Measurements from ENCODE around the gene FOXK1. TPM values are rescaled to one million over a fixed set of nuclear protein-coding genes. Genes with fewer than 3 reads are reported as not detected.

The FOXK1 gene
- total and polyA plus RNA-seq, 9 of the 15 experiments (the other 6 are each of a cell fraction or from before 2014, with no cell fraction given): 0.32 to 45.5 (median 8.1) TPM

- BruUV-seq (replicated peaks): no TSS peak
- no peak for FAIRE-seq
These were observed 101.2 kb downstream of the FOXK1 start for GRCh38 chr7:4783292-4783652.

GRCh38 chr7:4783762-4784351 lies 101.8 kb downstream of the FOXK1 start:
- FAIRE-seq (no peak), ATAC-seq (no peak), DNase-seq (ENCODE audit: extremely low read depth in 1 of 4, low spot score in 3 of 4) (no peak)
- Histone ChIP-seq H3K9me3 (replicated peaks; ENCODE audit: control insufficient read depth, insufficient read depth, low read depth, low read length) (no peaks in the 10 kb centered on the region), H2AFZ (ENCODE audit: low read depth, low read length) (no peak overlapping the region), H3K4me3 (no peak overlapping the region), H4K20me1 (replicated peaks; ENCODE audit: control insufficient read depth, insufficient read depth, low read length) (no peaks in the 10 kb centered on the region), H3K4me1 (replicated peaks in 1 of 2; ENCODE audit: control insufficient read depth in 2 of 2, insufficient read depth in 2 of 2, low read length in 2 of 2) (peaks cover 0 to 23% of the 10 kb centered on the region in 2 experiments; a peak in 2 of 5 replicates), H3K27me3 (ENCODE audit: control insufficient read depth in 2 of 2, insufficient read depth in 2 of 2, low read length in 2 of 2) (no peaks in the 10 kb centered on the region), H3K27ac (ENCODE audit: extremely low read depth, low read depth, low read length) (no peak overlapping the region), H3K79me2 (ENCODE audit: control insufficient read depth, insufficient read depth, low read length) (no peaks in the 10 kb centered on the region; the same call in 2 of the 3 replicates), H3K9ac (ENCODE audit: insufficient read depth in 1 of 2, low read depth in 2 of 2, low read length in 2 of 2) (no peak overlapping the region), H3K4me2 (ENCODE audit: insufficient read depth, low read length) (no peak overlapping the region), H3K36me3 (ENCODE audit: control insufficient read depth, insufficient read depth, low read length) (peaks cover 54% of the 10 kb centered on the region; the same call in 1 of the 3 replicates), H3K9me1 (ENCODE audit: control insufficient read depth, insufficient read depth, low read length) (no peaks in the 10 kb centered on the region)
- peak; percentile 48 for TF ChIP-seq POLR2G (IDR thresholded peaks at IDR 0.05; ENCODE audit: low read depth, low read length)
- TF ChIP-seq MAFK (IDR thresholded peaks at IDR 0.05; ENCODE audit: low read length): no peak
- peak; percentile 49; the same call in 1 of the 2 replicates for TF ChIP-seq RBFOX2 (IDR thresholded peaks at IDR 0.05; ENCODE audit: low read depth, low read length)
- CTCF ChIA-PET (ENCODE audit: low intra/inter-chr PET ratio): no interaction called here
- POLR2A ChIA-PET: interaction anchor here (1.2 kb wide), 1 partner anchor 8 kb away, joined by 8 read pairs; the partner anchor contains the start of gene AP5Z1
- BruUV-seq (replicated peaks): no TSS peak
- in situ Hi-C loops (cut with MboI): no loop called here
- intact Hi-C loops (cut with micrococcal nuclease): no loop called here
- 85% methylated on average over 9 of the region's 40 CpGs for WGBS (ENCODE audit: insufficient coverage, low coverage, missing lambda C conversion rate)

More at GRCh38 chr7:4783292-4783652, 101.2 kb downstream of the FOXK1 start:
- H3K4me1 ChIP-seq (replicated peaks in 1 of 2; ENCODE audit: control insufficient read depth in 2 of 2, insufficient read depth in 2 of 2, low read length in 2 of 2): peaks cover 0 to 19% of the 10 kb centered on the region in 2 experiments; a peak in 2 of 5 replicates
- no peak overlapping the region for H2AFZ ChIP-seq (ENCODE audit: low read depth, low read length)
- H3K27ac ChIP-seq (ENCODE audit: extremely low read depth, low read depth, low read length): no peak overlapping the region
- no peak overlapping the region for H3K4me3 ChIP-seq
- DNase-seq (ENCODE audit: extremely low read depth in 1 of 4, low spot score in 3 of 4) (no peak), ATAC-seq (no peak)
- intact Hi-C loops (cut with micrococcal nuclease): no loop called here
- no peak overlapping the region; a peak in 1 of 4 replicates for H3K9ac ChIP-seq (ENCODE audit: insufficient read depth in 1 of 2, low read depth in 2 of 2, low read length in 2 of 2)
- no peaks in the 10 kb centered on the region for H3K9me3 ChIP-seq (replicated peaks; ENCODE audit: control insufficient read depth, insufficient read depth, low read depth, low read length)
- H3K9me1 ChIP-seq (ENCODE audit: control insufficient read depth, insufficient read depth, low read length): no peaks in the 10 kb centered on the region
- WGBS (ENCODE audit: insufficient coverage, low coverage, missing lambda C conversion rate): 92% methylated on average over 15 of the region's 16 CpGs
- peaks cover 2% of the 10 kb centered on the region; the same call in 2 of the 3 replicates for H3K79me2 ChIP-seq (ENCODE audit: control insufficient read depth, insufficient read depth, low read length)
- no peaks in the 10 kb centered on the region for H3K27me3 ChIP-seq (ENCODE audit: control insufficient read depth in 2 of 2, insufficient read depth in 2 of 2, low read length in 2 of 2)
- H3K4me2 ChIP-seq (ENCODE audit: insufficient read depth, low read length): no peak overlapping the region
- no peaks in the 10 kb centered on the region for H4K20me1 ChIP-seq (replicated peaks; ENCODE audit: control insufficient read depth, insufficient read depth, low read length)
- CTCF ChIA-PET (ENCODE audit: low intra/inter-chr PET ratio): no interaction called here
- POLR2A ChIA-PET: no interaction called here
- in situ Hi-C loops (cut with MboI): no loop called here
- TF ChIP-seq POLR2G (IDR thresholded peaks at IDR 0.05; ENCODE audit: low read depth, low read length) (0 out of 2 replicates have a peak, but pooled peaks have one; percentile 4), RBFOX2 (IDR thresholded peaks at IDR 0.05; ENCODE audit: low read depth, low read length) (0 out of 2 replicates have a peak, but pooled peaks have one; percentile 18), ZNF253 (CRISPR knock-in tag; conservative IDR thresholded peaks at IDR 0.05) (no peak)
- H3K36me3 ChIP-seq (ENCODE audit: control insufficient read depth, insufficient read depth, low read length): peaks cover 48% of the 10 kb centered on the region; the same call in 1 of the 3 replicates

Data from K562 (cell line).